T-cell (primary cell): Measurements from ENCODE around the gene BCL10. TPM values are rescaled to one million over a fixed set of nuclear protein-coding genes. Genes with fewer than 3 reads are reported as not detected.
A peak's percentile ranks its signal among the peaks of the same experiment; 100 is the strongest.

Experiments used
- ATAC-seq, 4 experiments: fragments of 200-7000 bp in 3 of 4; fragments of 150-1000 bp in 1 of 4; cut with Tn5 transposase; replicated peaks in 1 of 4; 1 replicate in 3 of 4; 2 replicates in 1 of 4; pipeline ENCODE4 v1.10.0; 2021; ENCODE audit warnings: moderate library complexity in 3 of 4, mild to moderate bottlenecking in 2 of 4, moderate number of reproducible peaks in 1 of 4
- CTCF ChIA-PET, 2 donors: fragments of 300-600 bp; sonication (Branson Sonifier 250); formaldehyde crosslinking; loops; one replicate each; lab custom pipeline; 2022; ENCODE audit warnings: antibody characterized with exemption in 2 of 2; lab: Charles Lee
- POLR2A ChIA-PET, 2 donors: fragments of 300-600 bp; sonication (Branson Sonifier 250); formaldehyde crosslinking; loops; one replicate each; lab custom pipeline; 2022; ENCODE audit warnings: antibody characterized with exemption in 2 of 2; lab: Charles Lee
- DNase-seq, 35 experiments: peaks; one replicate each; pipeline versions ENCODE4 v3.0.0 to v3.0.0-alpha.2; 2013 to 2023
- H3K27ac ChIP-seq: one replicate; pipeline ENCODE4 v1.5.1; 2013; ENCODE audit warnings: low read length
- H3K27me3 ChIP-seq, 2 experiments: replicated peaks in 1 of 2; 1 replicate in 1 of 2; 2 replicates in 1 of 2; pipeline versions ENCODE4 v1.6.1 to v1.7.0; 2013; ENCODE audit warnings: low read length in 1 of 2, mixed read lengths in 1 of 2; ENCODE audit not compliant: control insufficient read depth in 2 of 2, insufficient read depth in 2 of 2; ENCODE audit errors: extremely low read depth in 1 of 2
- H3K36me3 ChIP-seq, 2 donors: 1 replicate in 1 of 2; 2 replicates in 1 of 2; pipeline versions ENCODE4 v1.6.1 to v1.7.0; 2013; ENCODE audit warnings: low read length in 1 of 2; ENCODE audit not compliant: control insufficient read depth in 2 of 2, insufficient read depth in 1 of 2; ENCODE audit errors: extremely low read depth in 1 of 2
- H3K4me1 ChIP-seq, 2 experiments: 1 replicate in 1 of 2; 2 replicates in 1 of 2; pipeline versions ENCODE4 v1.6.1 to v1.7.0; 2013; ENCODE audit warnings: low read length in 2 of 2, mixed read lengths in 1 of 2; ENCODE audit not compliant: insufficient read depth in 2 of 2, control insufficient read depth in 1 of 2; ENCODE audit errors: extremely low read depth in 1 of 2
- H3K4me3 ChIP-seq, 2 donors: 1 replicate in 1 of 2; 2 replicates in 1 of 2; pipeline versions ENCODE4 v1.5.1 to v1.7.0; 2013; ENCODE audit warnings: mild to moderate bottlenecking in 2 of 2, low read length in 1 of 2, moderate library complexity in 1 of 2; ENCODE audit not compliant: control insufficient read depth in 1 of 2; ENCODE audit errors: extremely low read depth in 1 of 2
- H3K9me3 ChIP-seq: 2 replicates; pipeline ENCODE4 v1.7.0; 2013
- H3K27ac Mint-ChIP-seq, 2 donors: one replicate each; pipeline ENCODE4 v1.8.0; 2020 to 2021; ENCODE audit warnings: mild to moderate bottlenecking in 2 of 2, mixed read lengths in 2 of 2
- H3K27me3 Mint-ChIP-seq, 2 donors: one replicate each; pipeline ENCODE4 v1.8.0; 2021 to 2022; ENCODE audit warnings: mixed read lengths in 2 of 2
- H3K36me3 Mint-ChIP-seq: one replicate; pipeline ENCODE4 v1.8.0; 2021; ENCODE audit warnings: mixed read lengths
- H3K4me1 Mint-ChIP-seq, 3 donors: one replicate each; pipeline ENCODE4 v1.8.0; 2020 to 2022; ENCODE audit warnings: mixed read lengths in 3 of 3, mild to moderate bottlenecking in 1 of 3
- H3K4me3 Mint-ChIP-seq, 3 donors: one replicate each; pipeline ENCODE4 v1.8.0; 2020 to 2022; ENCODE audit warnings: mild to moderate bottlenecking in 3 of 3, mixed read lengths in 3 of 3, moderate library complexity in 3 of 3
- H3K9me3 Mint-ChIP-seq, 3 donors: one replicate each; pipeline ENCODE4 v1.8.0; 2020 to 2022; ENCODE audit warnings: mixed read lengths in 3 of 3
- whole genome bisulfite sequencing: methylation state at CpG from one replicate; pipeline ENCODE4 v1.1.5; 2013; ENCODE audit warnings: missing lambda C conversion rate; ENCODE audit not compliant: insufficient coverage; 5-methylcytosine and 5-hydroxymethylcytosine counted together
- total RNA-seq, 35 experiments: library from RNA in 6 of 35; stranded (reverse) in 6 of 35; fragments of 120-200 nt in 1 of 35; gene quantifications; one replicate each; pipeline versions ENCODE4 v1.2.1 to v1.2.4 and lab custom pipeline; 2013 to 2026

Gene BCL10
- total RNA-seq, 5 donors from 2014 or later (not counting 1 experiment from before 2014, with no cell fraction given): 25.8 to 40.0 (median 28.0) TPM

DNA sequence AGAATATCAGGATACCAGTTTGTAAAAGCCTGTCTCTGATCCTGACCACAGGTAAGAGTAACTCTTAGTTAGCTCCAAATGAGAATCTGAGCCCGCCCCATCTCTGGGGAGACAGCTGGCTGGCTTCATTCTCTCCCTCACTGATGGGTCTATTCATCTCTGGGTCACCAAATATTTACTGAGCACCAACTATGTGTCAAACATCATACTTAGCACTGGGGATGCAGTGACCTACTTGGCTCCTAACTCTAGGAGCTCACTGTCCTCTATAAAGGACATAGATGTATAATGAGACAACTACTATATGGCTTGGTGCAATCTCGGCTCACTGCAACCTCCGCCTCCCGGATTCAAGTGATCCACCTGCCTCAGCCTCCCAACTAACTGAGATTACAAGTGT lies 29.8 kb upstream of the BCL10 start:
- Histone ChIP-seq H3K4me3 (no peak overlapping the region), H3K4me1 (peaks cover 0 to 9% of the 10 kb centered on the region in 2 experiments), H3K36me3 (no peaks in the 10 kb centered on the region), H3K9me3 (no peaks in the 10 kb centered on the region), H3K27ac (no peak overlapping the region), H3K27me3 (peaks cover 0 to 20% of the 10 kb centered on the region in 2 experiments)
- H3K9me3 Mint-ChIP-seq: no peaks in the 10 kb centered on the region
- ChIA-PET CTCF (interaction anchor here in 1 of 2 donors (0.6 kb wide), 1 partner anchor 90 kb away, joined by 3 read pairs; no protein-coding TSS in a partner anchor), POLR2A (no interaction called here)
- H3K27me3 Mint-ChIP-seq: peaks cover 21 to 27% of the 10 kb centered on the region in 2 donors
- peaks cover 8% of the 10 kb centered on the region in 3 donors for H3K4me1 Mint-ChIP-seq
- WGBS: 95% methylated on average over 3 of the region's 4 CpGs
- no peaks in the 10 kb centered on the region for H3K36me3 Mint-ChIP-seq
- no peak overlapping the region for H3K27ac Mint-ChIP-seq
- no peak for ATAC-seq
- DNase-seq: no peak
- H3K4me3 Mint-ChIP-seq: no peak overlapping the region

DNA sequence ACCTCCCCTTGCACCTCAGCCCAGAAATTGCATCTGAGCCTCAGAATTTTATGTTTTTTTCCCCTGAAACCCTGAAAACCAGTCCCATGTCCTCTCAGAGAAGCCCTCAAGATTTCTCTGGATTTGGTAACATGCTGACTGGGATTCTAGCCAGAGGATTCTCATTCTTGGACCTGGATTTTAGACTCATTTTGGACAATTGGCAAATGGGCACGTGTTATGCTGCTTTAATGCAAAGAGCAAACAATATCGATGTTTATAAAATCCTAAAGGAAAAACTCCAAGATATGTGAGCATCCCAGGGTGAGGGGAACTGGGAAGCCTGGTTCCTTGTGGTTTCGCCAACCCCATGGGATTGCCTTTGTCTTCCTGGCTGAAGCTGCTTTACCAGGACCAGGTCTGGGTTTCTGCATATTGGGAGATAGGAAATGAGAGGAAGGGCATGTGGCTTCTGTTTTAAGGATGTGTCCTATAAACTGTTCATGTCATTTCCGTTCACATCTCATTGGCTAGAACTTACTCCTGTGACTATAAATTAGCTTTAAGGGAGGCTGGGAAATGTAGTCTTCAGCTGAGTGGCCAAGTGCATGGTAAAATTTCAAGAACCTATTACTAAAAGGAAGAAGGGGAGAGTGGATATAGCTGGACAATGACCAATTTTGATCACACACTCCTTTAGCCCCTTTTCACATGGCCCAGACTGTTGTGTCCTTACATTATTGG lies 27.2 kb upstream of the BCL10 start:
- ChIA-PET POLR2A (no interaction called here), CTCF (interaction anchor here (0.6 to 0.8 kb wide), 2 partner anchors 7 to 14 kb away, joined by 3 to 5 read pairs; no protein-coding TSS in a partner anchor)
- Mint-ChIP-seq H3K27me3 (peaks cover 4% of the 10 kb centered on the region in 2 donors), H3K36me3 (no peaks in the 10 kb centered on the region), H3K27ac (no peak overlapping the region), H3K9me3 (no peaks in the 10 kb centered on the region), H3K4me1 (peaks cover 10 to 15% (median 14%) of the 10 kb centered on the region in 3 donors), H3K4me3 (no peak overlapping the region)
- no peak for DNase-seq
- no peaks in the 10 kb centered on the region for H3K36me3 ChIP-seq
- no peak overlapping the region for H3K4me3 ChIP-seq
- no peak overlapping the region for H3K27ac ChIP-seq
- ATAC-seq: no peak
- H3K4me1 ChIP-seq: peaks cover 0 to 12% of the 10 kb centered on the region in 2 experiments
- H3K9me3 ChIP-seq: no peaks in the 10 kb centered on the region
- H3K27me3 ChIP-seq: peaks cover 0 to 16% of the 10 kb centered on the region in 2 experiments
- 90% methylated on average over 2 of the region's 4 CpGs for WGBS

DNA sequence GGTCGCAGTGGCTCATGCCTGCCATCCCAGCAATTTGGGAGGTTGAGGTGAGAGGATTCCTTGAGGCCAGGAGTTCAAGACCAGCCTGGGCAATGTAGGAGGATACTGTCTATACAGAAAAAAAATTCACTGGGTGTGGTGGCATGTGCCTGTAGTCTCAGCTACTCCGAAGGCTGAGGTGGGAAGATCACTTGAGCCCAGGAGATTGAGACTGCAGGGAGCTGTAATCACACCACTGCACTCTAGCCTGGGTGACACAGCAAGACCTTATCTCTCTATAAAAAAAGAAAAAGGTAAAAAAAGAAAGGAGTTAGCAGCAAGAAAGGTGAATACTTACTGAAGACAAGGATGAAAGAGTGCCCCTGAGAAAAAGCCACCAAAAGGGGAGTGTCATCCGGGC lies 23.7 kb upstream of the BCL10 start:
- Histone ChIP-seq H3K9me3 (no peaks in the 10 kb centered on the region), H3K4me1 (peaks cover 0 to 16% of the 10 kb centered on the region in 2 experiments), H3K27me3 (peaks cover 0 to 6% of the 10 kb centered on the region in 2 experiments), H3K36me3 (no peaks in the 10 kb centered on the region), H3K4me3 (no peak overlapping the region), H3K27ac (no peak overlapping the region)
- Mint-ChIP-seq H3K4me3 (no peak overlapping the region), H3K27me3 (no peaks in the 10 kb centered on the region), H3K36me3 (no peaks in the 10 kb centered on the region), H3K9me3 (no peaks in the 10 kb centered on the region), H3K4me1 (peaks cover 17 to 25% (median 19%) of the 10 kb centered on the region in 3 donors), H3K27ac (no peak overlapping the region)
- ATAC-seq: no peak
- WGBS: 100% methylated on average over 1 of the region's 3 CpGs
- POLR2A ChIA-PET: no interaction called here
- no peak for DNase-seq
- CTCF ChIA-PET: no interaction called here

GRCh38 chr1:85297855-85298629 lies 21.6 kb upstream of the BCL10 start:
- Histone ChIP-seq H3K27me3 (peaks cover 0 to 4% of the 10 kb centered on the region in 2 experiments), H3K9me3 (no peaks in the 10 kb centered on the region), H3K4me3 (peak overlapping the region in 1 of 2 donors; percentile 16), H3K4me1 (peaks cover 0 to 16% of the 10 kb centered on the region in 2 experiments), H3K27ac (peak overlapping the region; percentile 22), H3K36me3 (no peaks in the 10 kb centered on the region)
- ChIA-PET CTCF (interaction anchor here in 1 of 2 donors (0.5 to 1.5 kb wide), 4 partner anchors 11 to 864 kb away, joined by 3 to 6 read pairs (median 4); partner anchors contain the start of genes BCL10 and C1orf52), POLR2A (interaction anchor here in 1 of 2 donors (1.7 kb wide), 1 partner anchor 21 kb away, joined by 5 read pairs; the partner anchor contains the start of gene BCL10)
- Mint-ChIP-seq H3K27ac (peak overlapping the region; percentile 11 to 71), H3K36me3 (no peaks in the 10 kb centered on the region), H3K27me3 (no peaks in the 10 kb centered on the region), H3K4me3 (peak overlapping the region; percentile 11 to 56 (median 25)), H3K9me3 (no peaks in the 10 kb centered on the region), H3K4me1 (peaks cover 17 to 25% (median 19%) of the 10 kb centered on the region in 3 donors)
- ATAC-seq: peak; percentile 82 to 98 (median 93)
- DNase-seq: peak in 34 of 35 experiments; percentile 8 to 77 (median 42)
- 15% methylated on average over 5 of the region's 11 CpGs for WGBS

- ChIA-PET POLR2A (interaction anchor here in 1 of 2 donors (1.7 kb wide), 1 partner anchor 21 kb away, joined by 5 read pairs; the partner anchor contains the start of gene BCL10), CTCF (interaction anchor here in 1 of 2 donors (0.5 to 1.0 kb wide), 4 partner anchors 11 to 864 kb away, joined by 3 to 5 read pairs (median 3); partner anchors contain the start of gene C1orf52)
- H3K9me3 ChIP-seq: no peaks in the 10 kb centered on the region
- Mint-ChIP-seq H3K27me3 (peaks cover 0 to 4% of the 10 kb centered on the region in 2 donors), H3K27ac (peak overlapping the region in 1 of 2 donors; percentile 13), H3K36me3 (no peaks in the 10 kb centered on the region), H3K4me1 (peaks cover 17 to 25% (median 19%) of the 10 kb centered on the region in 3 donors), H3K4me3 (peak overlapping the region in 1 of 3 donors; percentile 25), H3K9me3 (no peaks in the 10 kb centered on the region)
- ATAC-seq (no peak), DNase-seq (no peak)
- no peak overlapping the region for H3K27ac ChIP-seq
- WGBS: no CpG with 5 or more reads among the region's 1 CpG
- no peaks in the 10 kb centered on the region for H3K36me3 ChIP-seq
- H3K4me1 ChIP-seq: peaks cover 0 to 16% of the 10 kb centered on the region in 2 experiments
- H3K27me3 ChIP-seq: peaks cover 0 to 4% of the 10 kb centered on the region in 2 experiments
- no peak overlapping the region for H3K4me3 ChIP-seq
Measured at GRCh38 chr1:85297538-85297854, 21.1 kb upstream of the BCL10 start.

GRCh38 chr1:85296980-85297379 lies 20.5 kb upstream of the BCL10 start:
- Histone ChIP-seq H3K9me3 (no peaks in the 10 kb centered on the region), H3K27me3 (no peaks in the 10 kb centered on the region), H3K27ac (no peak overlapping the region), H3K4me1 (peaks cover 0 to 16% of the 10 kb centered on the region in 2 experiments), H3K36me3 (no peaks in the 10 kb centered on the region), H3K4me3 (no peak overlapping the region)
- ATAC-seq (no peak), DNase-seq (no peak)
- Mint-ChIP-seq H3K27ac (no peak overlapping the region), H3K36me3 (no peaks in the 10 kb centered on the region), H3K4me1 (peaks cover 17 to 25% (median 19%) of the 10 kb centered on the region in 3 donors), H3K9me3 (no peaks in the 10 kb centered on the region), H3K4me3 (no peak overlapping the region), H3K27me3 (peaks cover 0 to 6% of the 10 kb centered on the region in 2 donors)
- no CpG with 5 or more reads among the region's 1 CpG for WGBS
- ChIA-PET CTCF (interaction anchor here in 1 of 2 donors (0.6 to 1.0 kb wide), 3 partner anchors 12 to 582 kb away, joined by 3 to 5 read pairs (median 3); partner anchors contain the start of gene C1orf52), POLR2A (interaction anchor here in 1 of 2 donors (0.6 to 1.7 kb wide), 2 partner anchors 20 kb away, joined by 3 to 5 read pairs; partner anchors contain the start of gene BCL10)
